Upper lobe of left lung (tissue), 4 donors: ENCODE results near the gene E2F7.

Source experiments
- EP300 ChIP-seq, 4 donors: sonication (generic); formaldehyde crosslinking; IDR thresholded peaks; one replicate each; pipeline ENCODE4 v1.5.1; 2017; ENCODE audit warnings: antibody characterized with exemption in 4 of 4, control low read depth in 2 of 4
- POLR2A ChIP-seq, 4 donors: fragments of 450-650 bp; IDR thresholded peaks; one replicate each; pipeline ENCODE4 v1.5.1; 2016 to 2017; ENCODE audit warnings: antibody characterized with exemption in 4 of 4, mild to moderate bottlenecking in 2 of 4

DNA sequence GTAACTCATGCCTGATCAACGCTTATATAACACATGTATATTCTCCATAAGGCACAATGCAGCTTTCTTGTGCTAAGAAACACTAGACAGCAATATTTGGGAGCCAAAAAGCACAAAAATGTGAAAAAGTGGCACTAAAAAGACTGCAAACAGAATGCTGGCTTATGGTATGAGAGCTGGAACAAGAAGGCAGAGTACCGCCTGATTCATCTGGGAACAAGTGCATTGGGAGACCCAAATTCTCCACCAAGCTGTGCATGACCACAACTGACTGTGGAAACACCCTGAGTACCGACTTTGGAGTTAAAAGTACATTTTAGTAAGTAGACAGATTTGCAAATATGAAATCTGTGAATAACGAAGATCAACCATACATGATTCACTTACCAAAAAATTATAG is 25.1 kb downstream of the E2F7 start:
- TF ChIP-seq EP300 (IDR thresholded peaks at IDR 0.05): no peak
- no peak for TF ChIP-seq POLR2A (IDR thresholded peaks at IDR 0.05)
